GM12878 (cell line): Measurements from ENCODE around the gene CNTNAP2.

Experiments used
- EZH2 ChIP-seq: IDR thresholded peaks from 2 replicates; pipeline ENCODE4 v1.6.1; 2012; ENCODE audit warnings: low read depth, mild to moderate bottlenecking, control low read depth, inconsistent platforms, low read length, borderline replicate concordance; ENCODE audit not compliant: control insufficient read depth
- FOS ChIP-seq: IDR thresholded peaks from 3 replicates; pipeline ENCODE4 v1.6.1; 2011; ENCODE audit warnings: borderline replicate concordance; ENCODE audit not compliant: insufficient read length; ENCODE audit errors: extremely low read depth
- HDAC2 ChIP-seq: fragments of 200-600 bp; sonication (generic); IDR thresholded peaks from 2 replicates; pipeline ENCODE4 v1.6.1; 2017
- JUNB ChIP-seq: IDR thresholded peaks from 2 replicates; pipeline ENCODE4 v1.6.1; 2016; ENCODE audit warnings: antibody characterized with exemption, mild to moderate bottlenecking

GRCh38 chr7:147640821-147641220 is 1524.2 kb downstream of the CNTNAP2 start:
- TF ChIP-seq JUNB: no peak
- TF ChIP-seq HDAC2: no peak
- no peak for TF ChIP-seq FOS
- TF ChIP-seq EZH2: no peak
